PFSK-1 (cell line): ENCODE results near the gene GMDS.

ENCODE experiments used
- FOXP2 ChIP-seq: optimal IDR thresholded peaks from 2 replicates; pipeline ENCODE3; 2011; ENCODE audit warnings: borderline replicate concordance, control low read depth, inconsistent platforms; ENCODE audit not compliant: insufficient read depth; ENCODE audit errors: extremely low read length, extremely low read depth
- POLR2AphosphoS5 ChIP-seq: IDR thresholded peaks from 2 replicates; pipeline ENCODE4 v1.6.1; 2012; ENCODE audit warnings: low read depth, mild to moderate bottlenecking, control low read depth, low read length, moderate library complexity
- SIN3A ChIP-seq: IDR thresholded peaks from 2 replicates; pipeline ENCODE4 v1.6.1; 2012; ENCODE audit warnings: mild to moderate bottlenecking, low read length, moderate library complexity, borderline replicate concordance; ENCODE audit not compliant: insufficient read depth
- TAF1 ChIP-seq: IDR thresholded peaks from 2 replicates; pipeline ENCODE4 v1.6.1; 2012; ENCODE audit warnings: low read length, control low read depth, borderline replicate concordance; ENCODE audit not compliant: insufficient read depth
- TF ChIP-seq, protein P1 (sequence below), 2 experiments: IDR thresholded peaks; 2 replicates each; pipeline versions ENCODE4 v1.6.1 to v1.8.0; 2011 to 2012; ENCODE audit warnings: low read depth in 2 of 2, low read length in 2 of 2, control low read depth in 1 of 2, inconsistent platforms in 1 of 2, mild to moderate bottlenecking in 1 of 2, moderate library complexity in 1 of 2; ENCODE audit not compliant: insufficient read depth in 1 of 2

GMDS gene

DNA sequence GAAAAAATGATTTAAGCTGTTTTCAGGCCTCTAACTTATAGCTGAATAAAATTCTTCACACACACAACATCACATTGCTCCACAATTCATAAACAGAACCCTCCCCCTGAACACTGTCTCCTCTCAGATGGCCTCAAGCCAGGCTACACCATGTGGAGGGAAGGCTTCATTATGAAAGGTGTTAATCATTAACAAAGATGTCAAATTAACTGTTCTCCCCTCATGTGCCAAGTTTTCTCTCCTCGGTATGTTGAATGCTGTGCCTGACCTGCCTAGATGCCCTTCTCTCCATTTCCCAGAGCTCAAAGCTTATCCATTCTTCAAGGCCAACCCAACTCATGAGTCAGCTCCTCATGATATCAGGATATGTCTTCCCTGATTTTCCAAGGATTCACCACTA is 210.4 kb downstream of the GMDS start:
- TF ChIP-seq FOXP2, result no peak
- TF ChIP-seq, protein P1, sequence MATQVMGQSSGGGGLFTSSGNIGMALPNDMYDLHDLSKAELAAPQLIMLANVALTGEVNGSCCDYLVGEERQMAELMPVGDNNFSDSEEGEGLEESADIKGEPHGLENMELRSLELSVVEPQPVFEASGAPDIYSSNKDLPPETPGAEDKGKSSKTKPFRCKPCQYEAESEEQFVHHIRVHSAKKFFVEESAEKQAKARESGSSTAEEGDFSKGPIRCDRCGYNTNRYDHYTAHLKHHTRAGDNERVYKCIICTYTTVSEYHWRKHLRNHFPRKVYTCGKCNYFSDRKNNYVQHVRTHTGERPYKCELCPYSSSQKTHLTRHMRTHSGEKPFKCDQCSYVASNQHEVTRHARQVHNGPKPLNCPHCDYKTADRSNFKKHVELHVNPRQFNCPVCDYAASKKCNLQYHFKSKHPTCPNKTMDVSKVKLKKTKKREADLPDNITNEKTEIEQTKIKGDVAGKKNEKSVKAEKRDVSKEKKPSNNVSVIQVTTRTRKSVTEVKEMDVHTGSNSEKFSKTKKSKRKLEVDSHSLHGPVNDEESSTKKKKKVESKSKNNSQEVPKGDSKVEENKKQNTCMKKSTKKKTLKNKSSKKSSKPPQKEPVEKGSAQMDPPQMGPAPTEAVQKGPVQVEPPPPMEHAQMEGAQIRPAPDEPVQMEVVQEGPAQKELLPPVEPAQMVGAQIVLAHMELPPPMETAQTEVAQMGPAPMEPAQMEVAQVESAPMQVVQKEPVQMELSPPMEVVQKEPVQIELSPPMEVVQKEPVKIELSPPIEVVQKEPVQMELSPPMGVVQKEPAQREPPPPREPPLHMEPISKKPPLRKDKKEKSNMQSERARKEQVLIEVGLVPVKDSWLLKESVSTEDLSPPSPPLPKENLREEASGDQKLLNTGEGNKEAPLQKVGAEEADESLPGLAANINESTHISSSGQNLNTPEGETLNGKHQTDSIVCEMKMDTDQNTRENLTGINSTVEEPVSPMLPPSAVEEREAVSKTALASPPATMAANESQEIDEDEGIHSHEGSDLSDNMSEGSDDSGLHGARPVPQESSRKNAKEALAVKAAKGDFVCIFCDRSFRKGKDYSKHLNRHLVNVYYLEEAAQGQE (IDR thresholded peaks at IDR 0.05; ENCODE audit: insufficient read depth in 1 of 2, low read depth in 2 of 2, low read length in 2 of 2), result no peak
- no peak for TF ChIP-seq SIN3A
- TF ChIP-seq TAF1, result no peak

DNA sequence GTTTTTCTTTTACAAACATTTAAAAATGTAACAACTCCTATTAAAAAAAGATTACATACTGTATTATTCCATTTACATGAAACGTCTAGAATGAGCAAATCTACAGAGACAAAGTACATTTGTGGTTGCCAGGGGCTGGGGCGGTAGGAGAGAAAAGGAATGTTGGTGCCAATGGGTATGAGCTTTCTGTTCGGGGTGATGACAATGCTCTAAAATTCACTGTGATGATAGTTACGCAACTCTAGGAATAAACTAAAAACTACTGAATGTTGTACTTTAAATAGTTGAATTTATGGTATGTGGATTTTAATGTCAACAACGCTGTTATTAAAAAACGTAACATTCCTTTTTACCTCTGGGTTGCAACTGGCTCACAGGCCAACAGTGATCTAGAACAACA is 211.1 kb downstream of the GMDS start:
- TF ChIP-seq, protein P1 (IDR thresholded peaks at IDR 0.05; ENCODE audit: insufficient read depth in 1 of 2, low read depth in 2 of 2, low read length in 2 of 2), result no peak
- TF ChIP-seq POLR2AphosphoS5 (no peak), SIN3A (no peak), TAF1 (no peak), FOXP2 (no peak)

DNA sequence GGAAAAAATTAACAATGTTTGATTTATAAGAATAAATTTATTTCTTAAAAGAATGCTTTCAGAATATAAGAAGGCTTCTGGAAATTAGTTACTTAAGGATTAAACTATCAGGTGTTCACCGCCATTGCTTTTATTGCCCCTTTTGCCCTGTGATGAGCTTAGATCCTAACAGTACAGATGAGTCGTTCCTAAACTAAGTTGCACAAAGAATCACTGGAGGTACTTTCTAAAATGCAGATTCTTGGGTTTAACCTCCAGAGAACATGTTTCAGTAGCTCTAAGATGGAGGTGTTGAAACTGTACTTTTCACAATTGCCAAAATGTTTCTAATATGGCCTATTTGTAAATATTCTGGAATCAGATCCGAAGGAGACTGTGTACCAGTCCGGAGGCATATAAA is 211.9 kb downstream of the GMDS start:
- TF ChIP-seq POLR2AphosphoS5, result no peak
- no peak for TF ChIP-seq SIN3A
- TF ChIP-seq FOXP2, result no peak
- TF ChIP-seq, protein P1 (IDR thresholded peaks at IDR 0.05; ENCODE audit: insufficient read depth in 1 of 2, low read depth in 2 of 2, low read length in 2 of 2), result no peak
- no peak for TF ChIP-seq TAF1

DNA sequence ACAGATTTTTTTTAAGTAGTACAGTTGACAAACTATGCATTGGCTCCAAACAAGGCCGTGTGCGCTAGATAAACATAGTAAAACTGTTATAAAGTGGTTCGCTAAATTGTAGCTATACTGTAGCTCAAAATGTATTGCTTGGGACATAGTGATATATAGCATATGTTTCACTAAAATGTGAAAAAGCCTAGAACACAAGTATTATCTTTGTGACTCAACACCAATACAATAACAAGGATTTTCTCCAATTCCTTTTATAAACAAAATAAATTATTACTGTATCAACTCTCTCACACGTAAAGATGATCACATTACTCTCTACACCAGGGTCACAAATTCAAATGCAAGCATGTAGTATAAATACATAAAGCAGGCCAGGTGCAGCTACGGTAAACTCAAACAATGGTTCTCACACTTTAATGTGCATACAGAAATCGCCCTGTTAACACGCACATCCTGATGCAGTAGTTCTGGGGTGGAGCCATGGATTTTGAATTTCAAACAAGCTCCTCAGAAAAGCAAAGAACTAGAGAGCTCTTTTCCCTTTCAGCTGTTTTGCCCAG is 214.6 kb downstream of the GMDS start:
- TF ChIP-seq POLR2AphosphoS5 (no peak), FOXP2 (no peak), TAF1 (no peak), SIN3A (no peak)
- TF ChIP-seq, protein P1 (IDR thresholded peaks at IDR 0.05; ENCODE audit: insufficient read depth in 1 of 2, low read depth in 2 of 2, low read length in 2 of 2), result no peak

DNA sequence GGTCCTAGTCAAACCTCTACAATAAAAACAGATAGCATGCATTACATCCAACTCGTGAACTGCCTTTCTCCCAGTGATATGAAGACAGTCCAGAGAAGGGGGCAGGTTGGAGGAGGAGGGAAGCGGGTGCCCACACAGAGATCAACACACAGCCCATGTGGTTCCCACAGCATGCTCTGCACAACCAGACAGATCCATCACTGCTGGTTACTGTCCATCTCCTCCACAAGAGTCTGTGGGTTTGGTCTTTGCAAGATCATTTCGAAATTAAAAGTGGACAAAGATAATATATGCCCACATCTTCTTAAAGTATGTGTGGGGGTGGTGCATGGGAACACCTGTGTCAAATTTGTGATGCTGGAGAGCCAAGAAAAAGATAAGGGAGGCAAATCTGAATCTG is 215.5 kb downstream of the GMDS start:
- TF ChIP-seq TAF1 (no peak), POLR2AphosphoS5 (no peak), SIN3A (no peak), FOXP2 (no peak)
- TF ChIP-seq, protein P1 (IDR thresholded peaks at IDR 0.05; ENCODE audit: insufficient read depth in 1 of 2, low read depth in 2 of 2, low read length in 2 of 2), result no peak
